SU-DHL-6 (cell line): ENCODE measurements around the gene POLA1.

ENCODE experiments used
- H2AFZ ChIP-seq: fragments of 200-600 bp; sonication (generic); 2 replicates; pipeline ENCODE4 v1.6.1; 2014; ENCODE audit warnings: low read depth, mild to moderate bottlenecking, moderate library complexity, mixed read lengths, antibody characterized with exemption, low read length; ENCODE audit not compliant: severe bottlenecking
- H3F3A ChIP-seq: fragments of 200-600 bp; shearing (Covaris generic); 2 replicates; pipeline ENCODE4 v1.6.0; 2016; ENCODE audit warnings: antibody characterized with exemption, mild to moderate bottlenecking; ENCODE audit not compliant: insufficient read depth
- H3K27ac ChIP-seq: fragments of 200-600 bp; sonication (generic); 2 replicates; pipeline ENCODE4 v1.5.1; 2016; ENCODE audit warnings: low read depth, mild to moderate bottlenecking, low read length, moderate library complexity, mixed read lengths
- H3K27me3 ChIP-seq: fragments of 200-600 bp; sonication (generic), shearing (Covaris generic); 2 replicates; pipeline ENCODE4 v1.6.0; 2014; ENCODE audit warnings: mild to moderate bottlenecking, low read length
- H3K36me3 ChIP-seq: fragments of 200-600 bp; sonication (generic); 2 replicates; pipeline ENCODE4 v1.6.1; 2014; ENCODE audit warnings: mild to moderate bottlenecking, low read length, mixed read lengths
- H3K4me2 ChIP-seq: fragments of 300-600, 200-600 bp; shearing (Covaris generic), sonication (generic); 2 replicates; pipeline ENCODE4 v1.6.0; 2014; ENCODE audit warnings: low read length, low read depth, mild to moderate bottlenecking; ENCODE audit not compliant: poor library complexity, severe bottlenecking
- H3K4me3 ChIP-seq: fragments of 200-600 bp; sonication (generic); 2 replicates; pipeline ENCODE4 v1.5.1; 2014; ENCODE audit warnings: antibody characterized with exemption, low read length, mild to moderate bottlenecking, mixed read lengths; ENCODE audit not compliant: insufficient read depth, poor library complexity, severe bottlenecking
- H3K79me2 ChIP-seq: fragments of 200-600 bp; sonication (generic); 2 replicates; pipeline ENCODE4 v1.6.1; 2014; ENCODE audit warnings: mild to moderate bottlenecking, low read length, moderate library complexity; ENCODE audit not compliant: insufficient read depth
- H3K9ac ChIP-seq: fragments of 200-600 bp; sonication (generic); 2 replicates; pipeline ENCODE4 v1.7.0; 2014; ENCODE audit warnings: mild to moderate bottlenecking, low read length
- H3K9me2 ChIP-seq: fragments of 200-600 bp; sonication (generic); replicated peaks from 2 replicates; pipeline ENCODE4 v1.6.1; 2014; ENCODE audit warnings: low read length; ENCODE audit not compliant: insufficient read depth
- H3K9me3 ChIP-seq: fragments of 200-600 bp; sonication (generic); 2 replicates; pipeline ENCODE4 v1.6.1; 2014; ENCODE audit warnings: low read length, mixed read lengths; ENCODE audit not compliant: insufficient read depth
- H4K20me1 ChIP-seq: fragments of 200-600 bp; sonication (generic); 2 replicates; pipeline ENCODE4 v1.6.1; 2014; ENCODE audit warnings: low read depth, mild to moderate bottlenecking, antibody characterized with exemption, low read length, moderate library complexity, mixed read lengths
- CTCF ChIP-seq: fragments of 200-600 bp; sonication (generic); IDR thresholded peaks from one replicate; pipeline ENCODE4 v1.5.1; 2017; ENCODE audit warnings: antibody characterized with exemption, mild to moderate bottlenecking, low read length, moderate library complexity; ENCODE audit not compliant: insufficient read depth, poor library complexity, severe bottlenecking
- EZH2phosphoT487 ChIP-seq: fragments of 200-600 bp; sonication (generic), shearing (Covaris generic); conservative IDR thresholded peaks from 2 replicates; pipeline ENCODE4 v1.6.1; 2018; ENCODE audit warnings: mild to moderate bottlenecking, antibody characterized with exemption, low read length, moderate library complexity, mixed read lengths

POLA1 gene

GRCh38 chrX:25026576-25026975 lies 332.9 kb downstream of the POLA1 start:
- Histone ChIP-seq H3K36me3 (no peaks in the 10 kb centered on the region), H3F3A (no peaks in the 10 kb centered on the region), H3K27me3 (no peaks in the 10 kb centered on the region)

GRCh38 chrX:25028726-25029125 lies 335.0 kb downstream of the POLA1 start:
- H3K27ac ChIP-seq: no peak overlapping the region
- H3K4me3 ChIP-seq: no peak overlapping the region
- H2AFZ ChIP-seq: no peak overlapping the region
- no peaks in the 10 kb centered on the region for H3K9me3 ChIP-seq
- no peaks in the 10 kb centered on the region for H3K9me2 ChIP-seq
- H4K20me1 ChIP-seq: no peaks in the 10 kb centered on the region
- no peak overlapping the region for H3K4me2 ChIP-seq
- H3F3A ChIP-seq: no peaks in the 10 kb centered on the region
- no peaks in the 10 kb centered on the region for H3K36me3 ChIP-seq
- no peak overlapping the region for H3K9ac ChIP-seq
- no peaks in the 10 kb centered on the region for H3K27me3 ChIP-seq
- no peaks in the 10 kb centered on the region for H3K79me2 ChIP-seq
- TF ChIP-seq EZH2phosphoT487 (no peak), CTCF (no peak)

More at GRCh38 chrX:25026576-25026975, 332.9 kb downstream of the POLA1 start:
- no peaks in the 10 kb centered on the region for H3K9me2 ChIP-seq
- H3K9me3 ChIP-seq: no peaks in the 10 kb centered on the region
- H3K4me3 ChIP-seq: no peak overlapping the region
- H3K4me2 ChIP-seq: no peak overlapping the region
- H2AFZ ChIP-seq: no peak overlapping the region
- H3K79me2 ChIP-seq: no peaks in the 10 kb centered on the region
- no peaks in the 10 kb centered on the region for H4K20me1 ChIP-seq
- TF ChIP-seq CTCF (no peak), EZH2phosphoT487 (no peak)
- no peak overlapping the region for H3K27ac ChIP-seq
- no peak overlapping the region for H3K9ac ChIP-seq

- H3K4me2 ChIP-seq: no peak overlapping the region
- H3K79me2 ChIP-seq: no peaks in the 10 kb centered on the region
- H3K27me3 ChIP-seq: no peaks in the 10 kb centered on the region
- no peak overlapping the region for H3K9ac ChIP-seq
- H3K4me3 ChIP-seq: no peak overlapping the region
- no peaks in the 10 kb centered on the region for H4K20me1 ChIP-seq
- TF ChIP-seq CTCF (no peak), EZH2phosphoT487 (no peak)
- no peaks in the 10 kb centered on the region for H3K9me3 ChIP-seq
- no peaks in the 10 kb centered on the region for H3F3A ChIP-seq
- H3K27ac ChIP-seq: no peak overlapping the region
- no peaks in the 10 kb centered on the region for H3K9me2 ChIP-seq
- no peak overlapping the region for H2AFZ ChIP-seq
- H3K36me3 ChIP-seq: no peaks in the 10 kb centered on the region
Observed at GRCh38 chrX:25029288-25029825, 335.6 kb downstream of the POLA1 start.
